GM13977 (cell line): ENCODE measurements around the gene TMEM52.

Source experiments
- DNase-seq: peaks from one replicate; pipeline ENCODE4 v3.0.0; 2012; ENCODE audit warnings: low spot score
- in situ Hi-C: fragments of 300-500 bp; cut with MboI; formaldehyde crosslinking; loops from one replicate; pipeline ENCODE4 v1.12.0; 2022; ENCODE audit warnings: low sequenced_read_pairs, low pct_unique_long_range_greater_than_20kb, mixed read lengths, inconsistent platforms; ENCODE audit not compliant: unreplicated experiment
- TF ChIP-seq, protein P1 (sequence below): IDR thresholded peaks from 2 replicates; pipeline ENCODE4 v1.5.1; 2012; ENCODE audit warnings: mild to moderate bottlenecking, control low read depth; ENCODE audit not compliant: insufficient read depth; ENCODE audit errors: extremely low read depth, missing control alignments

Gene TMEM52

DNA sequence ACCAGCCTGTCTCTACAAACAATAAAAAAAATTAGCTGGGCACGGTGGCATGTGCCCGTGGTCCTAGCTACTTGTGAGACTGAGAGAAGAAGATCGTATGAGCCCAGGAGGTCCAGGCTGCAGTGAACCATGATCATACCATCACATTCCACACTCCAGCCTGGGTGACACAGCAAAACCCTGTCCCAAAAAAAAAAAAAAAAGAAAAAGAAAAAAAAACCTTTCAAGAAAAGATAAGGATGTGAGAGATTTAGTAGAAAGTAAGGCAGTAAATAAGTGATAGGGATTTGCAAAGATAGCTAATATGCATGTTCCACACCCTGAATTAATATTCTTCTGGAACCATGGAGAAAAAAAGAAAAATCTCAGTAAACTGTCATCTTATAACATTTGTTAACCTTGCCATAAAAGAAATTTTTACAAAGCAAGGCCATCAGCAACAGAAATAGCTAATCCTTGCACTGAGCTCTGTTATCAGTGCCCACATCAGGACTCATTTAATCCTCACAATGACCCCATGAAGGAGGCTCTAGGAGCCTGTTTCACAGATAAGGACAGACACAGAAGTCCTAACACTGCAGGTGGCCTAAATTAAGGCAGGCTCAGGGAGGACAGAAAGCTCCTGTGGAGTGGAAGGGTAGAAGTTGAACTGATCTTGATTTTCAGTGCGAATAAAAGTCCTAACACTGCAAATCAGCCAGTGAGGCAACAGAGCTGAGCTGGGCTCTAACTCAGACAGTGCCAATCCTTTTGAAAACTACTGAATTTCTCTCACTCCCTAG lies 35.8 kb downstream of the TMEM52 start:
- in situ Hi-C loops, result no loop called here
- no peak for DNase-seq
- TF ChIP-seq, protein P1, sequence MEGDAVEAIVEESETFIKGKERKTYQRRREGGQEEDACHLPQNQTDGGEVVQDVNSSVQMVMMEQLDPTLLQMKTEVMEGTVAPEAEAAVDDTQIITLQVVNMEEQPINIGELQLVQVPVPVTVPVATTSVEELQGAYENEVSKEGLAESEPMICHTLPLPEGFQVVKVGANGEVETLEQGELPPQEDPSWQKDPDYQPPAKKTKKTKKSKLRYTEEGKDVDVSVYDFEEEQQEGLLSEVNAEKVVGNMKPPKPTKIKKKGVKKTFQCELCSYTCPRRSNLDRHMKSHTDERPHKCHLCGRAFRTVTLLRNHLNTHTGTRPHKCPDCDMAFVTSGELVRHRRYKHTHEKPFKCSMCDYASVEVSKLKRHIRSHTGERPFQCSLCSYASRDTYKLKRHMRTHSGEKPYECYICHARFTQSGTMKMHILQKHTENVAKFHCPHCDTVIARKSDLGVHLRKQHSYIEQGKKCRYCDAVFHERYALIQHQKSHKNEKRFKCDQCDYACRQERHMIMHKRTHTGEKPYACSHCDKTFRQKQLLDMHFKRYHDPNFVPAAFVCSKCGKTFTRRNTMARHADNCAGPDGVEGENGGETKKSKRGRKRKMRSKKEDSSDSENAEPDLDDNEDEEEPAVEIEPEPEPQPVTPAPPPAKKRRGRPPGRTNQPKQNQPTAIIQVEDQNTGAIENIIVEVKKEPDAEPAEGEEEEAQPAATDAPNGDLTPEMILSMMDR, result no peak

DNA sequence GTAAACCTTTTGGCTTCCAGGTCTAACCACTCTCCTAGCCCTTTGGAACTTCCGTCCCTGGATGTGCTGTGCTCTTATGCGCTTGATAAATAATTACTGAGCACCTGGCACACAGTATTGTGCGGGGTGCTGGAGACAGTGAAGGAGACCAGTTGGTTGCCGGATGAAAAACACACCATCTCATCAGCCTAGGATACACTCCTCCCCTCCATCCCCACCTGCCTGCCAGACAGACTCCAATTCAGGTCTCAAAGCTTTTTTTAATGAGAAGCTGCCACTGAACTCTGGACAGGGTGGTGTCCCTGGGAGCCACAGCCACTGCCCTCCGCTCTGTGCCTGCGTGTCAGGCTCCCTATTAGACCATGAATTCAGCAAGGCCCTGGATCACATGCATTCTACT lies 37.4 kb downstream of the TMEM52 start:
- TF ChIP-seq, protein P1, result no peak
- no peak for DNase-seq
- in situ Hi-C loops, result no loop called here

DNA sequence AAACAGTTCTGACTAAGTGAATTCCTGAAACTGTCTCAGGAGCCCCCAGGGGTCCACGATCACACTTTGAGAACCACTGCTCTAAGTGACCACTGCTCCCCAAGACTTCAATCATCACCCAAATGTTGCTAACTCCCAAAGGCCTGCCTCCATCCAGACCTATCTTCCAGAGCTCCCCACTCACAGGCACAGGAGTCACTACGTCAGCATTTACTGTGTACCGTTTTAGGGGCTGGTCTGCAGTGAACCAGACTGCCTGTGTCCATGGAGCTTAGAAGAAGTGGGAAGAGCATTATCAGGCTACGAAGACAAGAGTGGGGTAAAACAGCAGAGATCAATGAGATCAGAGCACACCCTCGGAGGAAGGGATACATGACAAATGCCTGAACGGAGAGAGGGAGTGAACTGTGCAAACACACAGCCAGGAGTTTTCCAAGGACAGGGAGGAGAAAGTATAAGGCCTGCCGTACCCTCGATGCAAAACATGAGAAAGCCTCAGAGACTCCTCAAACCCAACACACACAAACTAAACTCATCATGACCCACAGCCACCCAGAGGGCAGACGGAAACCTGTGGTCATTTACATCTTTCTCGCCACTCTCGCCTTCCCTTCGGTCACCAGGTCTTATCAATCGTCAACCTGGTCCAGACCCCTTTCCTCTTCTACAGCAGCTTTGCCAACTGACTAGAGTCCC lies 38.3 kb downstream of the TMEM52 start:
- TF ChIP-seq, protein P1, result no peak
- in situ Hi-C loops, result no loop called here
- DNase-seq, result no peak

DNA sequence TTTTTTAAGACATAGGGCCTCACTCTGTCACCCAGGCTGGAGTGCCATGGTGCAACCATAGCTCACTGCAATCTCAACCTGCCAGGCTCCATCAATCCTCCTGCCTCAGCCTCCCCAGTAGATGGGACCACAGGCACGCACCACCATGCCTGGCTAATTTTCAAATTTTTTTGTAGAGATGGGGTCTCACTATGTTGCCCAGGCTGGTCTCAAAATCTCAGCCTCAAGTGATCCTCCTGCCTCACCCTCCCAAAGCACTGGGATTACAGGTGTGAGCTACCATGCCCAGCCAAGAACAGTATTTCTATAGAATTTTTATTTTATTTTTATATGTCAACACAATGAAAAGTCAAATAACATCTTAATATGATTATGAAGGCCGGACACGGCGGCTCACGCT lies 39.1 kb downstream of the TMEM52 start:
- TF ChIP-seq, protein P1, result no peak
- in situ Hi-C loops, result no loop called here
- DNase-seq, result no peak

DNA sequence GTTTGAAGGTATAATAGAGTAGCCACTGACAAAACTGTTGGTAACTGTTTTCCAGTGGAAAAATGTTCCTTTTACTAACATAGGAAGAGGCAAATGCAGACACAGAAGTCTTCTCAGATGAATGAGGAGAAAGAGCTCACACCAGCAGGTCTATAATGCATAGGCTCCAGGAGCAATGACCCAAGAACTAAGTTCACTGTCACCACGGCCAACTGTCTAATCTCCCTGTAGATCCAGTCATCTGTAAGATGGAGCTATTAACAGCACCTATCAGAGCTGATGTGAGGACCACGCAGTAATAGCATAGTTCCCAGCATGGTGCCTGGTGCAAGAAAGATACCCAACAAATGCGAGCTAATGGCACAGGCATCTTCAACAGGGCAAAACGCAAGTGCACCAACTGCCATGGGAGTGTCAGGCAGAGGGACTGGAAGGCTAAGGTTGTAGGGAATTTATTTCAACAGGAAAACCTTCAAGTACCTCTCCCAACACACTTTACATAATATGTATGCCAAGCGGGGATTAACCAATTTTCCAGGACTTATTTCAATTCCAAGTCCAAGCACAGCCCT lies 41.1 kb downstream of the TMEM52 start:
- DNase-seq, result no peak
- in situ Hi-C loops, result no loop called here
- TF ChIP-seq, protein P1, result no peak

DNA sequence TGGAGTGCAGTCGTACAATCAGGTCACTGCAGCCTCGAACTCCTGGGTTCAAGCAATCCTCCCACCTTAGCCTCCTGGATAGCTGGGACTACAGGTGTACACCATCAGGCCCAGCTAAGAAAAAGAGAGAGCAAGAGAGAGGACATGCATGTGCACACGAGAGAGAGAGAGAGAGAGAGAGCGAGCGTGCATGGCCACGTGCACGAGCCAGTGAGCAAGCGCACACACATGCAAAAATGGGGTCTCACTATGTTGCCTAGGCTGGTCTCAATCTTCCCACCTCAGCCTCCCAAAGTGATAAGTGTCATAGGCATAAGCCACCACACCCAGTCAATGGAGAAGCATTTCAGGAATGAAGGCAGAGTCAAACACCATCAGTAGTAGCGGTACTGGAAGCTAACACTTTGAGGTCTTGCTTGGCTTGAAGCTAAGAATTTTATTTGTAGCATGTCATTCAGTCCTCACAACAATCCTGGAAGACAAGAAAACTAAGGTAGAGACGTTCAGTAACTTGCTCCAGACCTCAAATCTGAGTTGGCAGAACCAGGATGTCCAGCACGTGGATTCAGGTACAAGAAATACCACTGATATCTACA lies 42.6 kb downstream of the TMEM52 start:
- no peak for DNase-seq
- in situ Hi-C loops, result no loop called here
- TF ChIP-seq, protein P1, result no peak
